CD4-positive, alpha-beta T cell (primary cell): ENCODE data around the gene MRGPRX4. TPM values are rescaled to one million over a fixed set of nuclear protein-coding genes. Genes with fewer than 3 reads are reported as not detected.

Source experiments
- ATAC-seq: fragments of 200-7000 bp; cut with Tn5 transposase; one replicate; pipeline ENCODE4 v1.10.0; 2022; ENCODE audit warnings: mild to moderate bottlenecking; ENCODE audit not compliant: poor library complexity
- CTCF ChIA-PET: fragments of 350-600 bp; sonication (Branson Sonifier 250); formaldehyde crosslinking; loops from one replicate; lab custom pipeline; 2021; ENCODE audit warnings: antibody characterized with exemption, inconsistent platforms; lab: Charles Lee
- POLR2A ChIA-PET: fragments of 350-600 bp; sonication (Branson Sonifier 250); formaldehyde crosslinking; loops from one replicate; lab custom pipeline; 2021; ENCODE audit warnings: antibody characterized with exemption, inconsistent platforms; lab: Charles Lee
- DNase-seq, 14 experiments: peaks; one replicate each; pipeline ENCODE4 v3.0.0-alpha.2; 2013 to 2020; ENCODE audit warnings: mixed read lengths in 2 of 14
- H3K27ac ChIP-seq, 2 donors: one replicate each; pipeline versions ENCODE4 v1.5.1 to v1.7.0; 2013; ENCODE audit warnings: low read length in 2 of 2, low read depth in 1 of 2, mild to moderate bottlenecking in 1 of 2
- H3K27me3 ChIP-seq, 2 experiments: 1 replicate in 1 of 2; 2 replicates in 1 of 2; pipeline versions ENCODE4 v1.6.1 to v1.7.0; 2013; ENCODE audit warnings: low read length in 2 of 2, control low read depth in 1 of 2, mild to moderate bottlenecking in 1 of 2, moderate library complexity in 1 of 2; ENCODE audit not compliant: insufficient read depth in 2 of 2, control insufficient read depth in 1 of 2
- H3K36me3 ChIP-seq: one replicate; pipeline ENCODE4 v1.6.1; 2013; ENCODE audit warnings: low read length, control low read depth; ENCODE audit not compliant: insufficient read depth
- H3K4me1 ChIP-seq: one replicate; pipeline ENCODE4 v1.6.1; 2013; ENCODE audit warnings: low read length, control low read depth; ENCODE audit not compliant: insufficient read depth
- H3K4me3 ChIP-seq: one replicate; pipeline ENCODE4 v1.5.1; 2013; ENCODE audit warnings: mild to moderate bottlenecking, low read length, moderate library complexity
- H3K9me3 ChIP-seq, 2 experiments: 1 replicate in 1 of 2; 2 replicates in 1 of 2; pipeline versions ENCODE4 v1.6.1 to v1.7.0; 2013; ENCODE audit warnings: low read length in 2 of 2, mild to moderate bottlenecking in 2 of 2, control low read depth in 1 of 2, moderate library complexity in 1 of 2; ENCODE audit not compliant: control insufficient read depth in 1 of 2, insufficient read depth in 1 of 2
- H3K27ac Mint-ChIP-seq: one replicate; pipeline ENCODE4 v1.8.0; 2020; ENCODE audit warnings: mixed read lengths
- H3K27me3 Mint-ChIP-seq: one replicate; pipeline ENCODE4 v1.8.0; 2021; ENCODE audit warnings: mixed read lengths
- H3K36me3 Mint-ChIP-seq: one replicate; pipeline ENCODE4 v1.8.0; 2021; ENCODE audit warnings: low read depth, mixed read lengths
- H3K4me1 Mint-ChIP-seq: one replicate; pipeline ENCODE4 v1.8.0; 2021; ENCODE audit warnings: low read depth, mixed read lengths
- H3K4me3 Mint-ChIP-seq: one replicate; pipeline ENCODE4 v1.8.0; 2020; ENCODE audit warnings: mild to moderate bottlenecking, mixed read lengths
- H3K9me3 Mint-ChIP-seq: one replicate; pipeline ENCODE4 v1.8.0; 2020; ENCODE audit warnings: mixed read lengths
- intact Hi-C, 2 experiments: fragments of 100-400 bp; cut with DNase I in 1 of 2; cut with micrococcal nuclease in 1 of 2; formaldehyde crosslinking; loops; one replicate each; pipeline versions ENCODE4 v1.15.1 to v1.9.0; 2023 to 2025; cut with DNase I, micrococcal nuclease
- total RNA-seq, 174 experiments: library from RNA in 2 of 174; stranded (reverse) in 2 of 174; gene quantifications; one replicate each; pipeline ENCODE4 v1.2.3 and lab custom pipeline; 2021 to 2026
- TF ChIP-seq, protein P1 (sequence below): fragments of 200-600 bp; IDR thresholded peaks from one replicate; pipeline ENCODE4 v1.8.0; 2022; ENCODE audit warnings: antibody characterized with exemption, mild to moderate bottlenecking

The MRGPRX4 gene
- total RNA-seq, 2 experiments from 2014 or later: not detected

DNA sequence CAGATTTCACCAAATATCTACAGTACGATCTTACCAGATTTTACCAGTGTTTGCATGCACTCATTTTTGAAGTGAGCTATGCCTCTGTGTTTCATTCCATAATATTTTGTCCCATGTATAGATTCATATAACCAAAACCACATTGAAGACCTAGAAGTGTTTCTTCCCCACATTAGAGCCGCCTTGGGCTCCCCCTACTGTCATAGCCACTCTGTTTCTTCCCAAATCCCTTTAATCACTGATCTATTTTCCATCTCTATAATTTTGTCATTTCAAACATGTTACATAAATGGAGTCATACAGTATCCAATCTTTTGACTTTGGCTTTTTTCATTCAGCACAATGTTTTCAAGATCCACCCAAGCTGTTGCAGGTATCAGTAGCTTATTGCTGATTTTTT, 27.6 kb upstream of the MRGPRX4 start:
- Histone ChIP-seq H3K4me3 (no peak overlapping the region), H3K9me3 (no peaks in the 10 kb centered on the region), H3K4me1 (no peaks in the 10 kb centered on the region), H3K36me3 (no peaks in the 10 kb centered on the region), H3K27me3 (peaks cover 0 to 11% of the 10 kb centered on the region in 2 experiments), H3K27ac (no peak overlapping the region)
- no peaks in the 10 kb centered on the region for H3K4me1 Mint-ChIP-seq
- intact Hi-C loops: no loop called here
- CTCF ChIA-PET: no interaction called here
- no peaks in the 10 kb centered on the region for H3K9me3 Mint-ChIP-seq
- POLR2A ChIA-PET: no interaction called here
- ATAC-seq: no peak
- DNase-seq: no peak
- peaks cover 66% of the 10 kb centered on the region for H3K27me3 Mint-ChIP-seq
- H3K4me3 Mint-ChIP-seq: no peak overlapping the region
- TF ChIP-seq, protein P1, sequence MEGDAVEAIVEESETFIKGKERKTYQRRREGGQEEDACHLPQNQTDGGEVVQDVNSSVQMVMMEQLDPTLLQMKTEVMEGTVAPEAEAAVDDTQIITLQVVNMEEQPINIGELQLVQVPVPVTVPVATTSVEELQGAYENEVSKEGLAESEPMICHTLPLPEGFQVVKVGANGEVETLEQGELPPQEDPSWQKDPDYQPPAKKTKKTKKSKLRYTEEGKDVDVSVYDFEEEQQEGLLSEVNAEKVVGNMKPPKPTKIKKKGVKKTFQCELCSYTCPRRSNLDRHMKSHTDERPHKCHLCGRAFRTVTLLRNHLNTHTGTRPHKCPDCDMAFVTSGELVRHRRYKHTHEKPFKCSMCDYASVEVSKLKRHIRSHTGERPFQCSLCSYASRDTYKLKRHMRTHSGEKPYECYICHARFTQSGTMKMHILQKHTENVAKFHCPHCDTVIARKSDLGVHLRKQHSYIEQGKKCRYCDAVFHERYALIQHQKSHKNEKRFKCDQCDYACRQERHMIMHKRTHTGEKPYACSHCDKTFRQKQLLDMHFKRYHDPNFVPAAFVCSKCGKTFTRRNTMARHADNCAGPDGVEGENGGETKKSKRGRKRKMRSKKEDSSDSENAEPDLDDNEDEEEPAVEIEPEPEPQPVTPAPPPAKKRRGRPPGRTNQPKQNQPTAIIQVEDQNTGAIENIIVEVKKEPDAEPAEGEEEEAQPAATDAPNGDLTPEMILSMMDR: no peak
- no peaks in the 10 kb centered on the region for H3K36me3 Mint-ChIP-seq
- H3K27ac Mint-ChIP-seq: no peak overlapping the region

DNA sequence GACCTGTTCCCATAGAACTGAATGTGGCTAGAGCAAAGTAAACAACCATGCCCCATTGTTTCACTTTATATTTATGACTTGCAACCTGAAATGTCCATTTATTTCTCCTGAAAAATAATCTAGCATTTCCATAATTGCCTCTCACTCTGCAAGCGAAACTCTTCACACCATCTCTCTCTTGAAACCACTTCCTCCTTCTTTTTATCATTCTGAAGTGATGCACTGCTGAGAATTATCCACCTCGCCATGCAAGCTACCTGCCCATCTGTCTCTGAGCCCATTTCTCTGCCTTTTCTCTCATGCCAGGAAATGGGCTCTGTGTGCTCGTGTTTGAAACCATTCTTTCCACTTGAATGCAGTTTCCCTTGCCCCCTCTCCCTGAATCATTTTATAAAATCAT, 26.8 kb upstream of the MRGPRX4 start:
- DNase-seq (no peak), ATAC-seq (no peak)
- POLR2A ChIA-PET: no interaction called here
- Mint-ChIP-seq H3K9me3 (no peaks in the 10 kb centered on the region), H3K4me1 (no peaks in the 10 kb centered on the region), H3K4me3 (no peak overlapping the region), H3K36me3 (no peaks in the 10 kb centered on the region), H3K27me3 (peaks cover 65% of the 10 kb centered on the region), H3K27ac (no peak overlapping the region)
- H3K4me1 ChIP-seq: no peaks in the 10 kb centered on the region
- no peak overlapping the region for H3K4me3 ChIP-seq
- H3K27ac ChIP-seq: no peak overlapping the region
- TF ChIP-seq, protein P1: no peak
- H3K27me3 ChIP-seq: peaks cover 0 to 11% of the 10 kb centered on the region in 2 experiments
- H3K9me3 ChIP-seq: no peaks in the 10 kb centered on the region
- intact Hi-C loops: no loop called here
- no peaks in the 10 kb centered on the region for H3K36me3 ChIP-seq
- CTCF ChIA-PET: no interaction called here

DNA sequence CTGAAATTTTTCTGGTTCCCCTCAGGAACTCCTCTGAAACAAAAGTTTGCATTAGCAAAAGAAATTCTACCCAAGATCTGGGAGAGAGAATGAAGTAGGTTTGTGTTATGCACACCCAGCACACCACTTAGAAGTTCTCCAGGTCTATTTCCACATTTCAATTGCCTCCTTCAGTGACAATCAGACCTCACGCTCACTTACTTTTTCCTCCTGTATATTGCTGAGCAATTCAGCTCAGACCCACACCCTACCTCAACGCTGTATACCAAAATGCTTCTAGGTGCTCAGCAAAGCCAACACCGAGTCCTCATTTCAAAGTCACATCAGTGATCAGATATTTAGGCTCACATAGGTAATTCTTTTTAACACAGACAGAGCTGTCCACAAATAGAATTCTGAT, 21.1 kb upstream of the MRGPRX4 start:
- no peaks in the 10 kb centered on the region for H3K4me1 Mint-ChIP-seq
- ATAC-seq (no peak), DNase-seq (no peak)
- TF ChIP-seq, protein P1: no peak
- Histone ChIP-seq H3K36me3 (no peaks in the 10 kb centered on the region), H3K4me3 (no peak overlapping the region), H3K27me3 (peaks cover 0 to 5% of the 10 kb centered on the region in 2 experiments), H3K27ac (no peak overlapping the region), H3K9me3 (no peaks in the 10 kb centered on the region), H3K4me1 (no peaks in the 10 kb centered on the region)
- H3K4me3 Mint-ChIP-seq: no peak overlapping the region
- H3K27ac Mint-ChIP-seq: no peak overlapping the region
- POLR2A ChIA-PET: no interaction called here
- CTCF ChIA-PET: no interaction called here
- no peaks in the 10 kb centered on the region for H3K36me3 Mint-ChIP-seq
- H3K9me3 Mint-ChIP-seq: peaks cover 3% of the 10 kb centered on the region
- intact Hi-C loops: no loop called here
- peaks cover 54% of the 10 kb centered on the region for H3K27me3 Mint-ChIP-seq
